HCT116 (cell line): ENCODE data around the gene RNASET2. TPM values are rescaled to one million over a fixed set of nuclear protein-coding genes. Genes with fewer than 3 reads are reported as not detected.

ENCODE experiments used
- ATAC-seq: fragments of 200-7000 bp; cut with Tn5 transposase; 2 replicates; pipeline ENCODE4 v1.9.1; 2020; ENCODE audit warnings: mild to moderate bottlenecking, moderate library complexity
- BruUV-seq: library from RNA; stranded (reverse); fragments of 400-500 nt; replicated peaks from 2 replicates; lab custom pipeline; 2021; lab: Mats Ljungman, UMichigan
- CTCF ChIA-PET: fragments of 300-600 bp; sonication (Branson Sonifier 250); formaldehyde crosslinking; loops from one replicate; lab custom pipeline; 2021; ENCODE audit warnings: antibody characterized with exemption; lab: Charles Lee
- POLR2A ChIA-PET: fragments of 300-600, 350-600 bp; sonication (Branson Sonifier 250); formaldehyde crosslinking; loops from one replicate; lab custom pipeline; 2021; ENCODE audit warnings: antibody characterized with exemption; lab: Charles Lee
- RAD21 ChIA-PET, 2 experiments: fragments of 300-600 bp; sonication (Branson Sonifier 250); formaldehyde crosslinking; loops; one replicate each; lab custom pipeline; 2023; ENCODE audit warnings: low total read pairs in 2 of 2; ENCODE audit not compliant: uncharacterized antibody in 2 of 2, unreplicated experiment in 2 of 2, low non-redundant PET in 1 of 2; lab: Charles Lee
- DNase-seq: peaks from one replicate; pipeline ENCODE4 v3.0.0-alpha.2; 2010; ENCODE audit warnings: low read depth, low spot score
- H2AFZ ChIP-seq: fragments of 200-600 bp; shearing (Covaris generic), sonication (generic); 2 replicates; pipeline ENCODE4 v1.6.1; 2017; ENCODE audit warnings: low read depth, mixed run types, mixed read lengths, antibody characterized with exemption, low read length; ENCODE audit not compliant: poor library complexity, severe bottlenecking
- H3K27ac ChIP-seq: 2 replicates; pipeline ENCODE4 v1.5.1; 2012; ENCODE audit warnings: low read depth, low read length
- H3K27me3 ChIP-seq: fragments of 200-600 bp; sonication (generic); 2 replicates; pipeline ENCODE4 v1.6.1; 2016; ENCODE audit warnings: mixed run types, low read length, mixed read lengths; ENCODE audit not compliant: insufficient read depth
- H3K36me3 ChIP-seq, 2 experiments: fragments of 200-500 bp in 1 of 2; fragments of 200-600 bp in 1 of 2; sonication (Bioruptor generic) in 1 of 2; sonication (generic) in 1 of 2; 2 replicates each; pipeline versions ENCODE4 v1.5.1 to v1.6.1; 2014 to 2016; ENCODE audit warnings: low read length in 2 of 2, inconsistent platforms in 1 of 2, mixed read lengths in 1 of 2, mixed run types in 1 of 2; ENCODE audit not compliant: insufficient read depth in 2 of 2, control insufficient read depth in 1 of 2
- H3K4me1 ChIP-seq, 2 experiments: fragments of 200-600 bp in 1 of 2; sonication (generic) in 1 of 2; 2 replicates each; pipeline versions ENCODE4 v1.5.1 to v1.6.1; 2012 to 2017; ENCODE audit warnings: low read length in 2 of 2, inconsistent platforms in 1 of 2, mild to moderate bottlenecking in 1 of 2, mixed read lengths in 1 of 2, mixed run types in 1 of 2, moderate library complexity in 1 of 2; ENCODE audit not compliant: insufficient read depth in 2 of 2, control insufficient read depth in 1 of 2
- H3K4me2 ChIP-seq: fragments of 200-600 bp; sonication (generic); 2 replicates; pipeline ENCODE4 v1.6.1; 2017; ENCODE audit warnings: mixed run types, low read length, mixed read lengths
- H3K4me3 ChIP-seq, 2 experiments: fragments of 200-600 bp in 1 of 2; sonication (generic) in 1 of 2; replicated peaks in 1 of 2; 2 replicates each; pipeline ENCODE4 v1.5.1; 2011 to 2016; ENCODE audit warnings: low read length in 2 of 2, control low read depth in 1 of 2, low read depth in 1 of 2, mild to moderate bottlenecking in 1 of 2, mixed read lengths in 1 of 2, mixed run types in 1 of 2
- H3K79me2 ChIP-seq: fragments of 200-600 bp; sonication (generic); 2 replicates; pipeline ENCODE4 v1.6.1; 2017; ENCODE audit warnings: mild to moderate bottlenecking, mixed run types, low read length, moderate library complexity, mixed read lengths; ENCODE audit not compliant: insufficient read depth
- H3K9ac ChIP-seq: fragments of 200-600 bp; sonication (generic); 2 replicates; pipeline ENCODE4 v1.6.1; 2016; ENCODE audit warnings: low read length, mixed read lengths
- H3K9me2 ChIP-seq: fragments of 200-600 bp; sonication (generic), shearing (Covaris generic); 2 replicates; pipeline ENCODE4 v1.6.1; 2017; ENCODE audit warnings: mixed run types, mild to moderate bottlenecking, moderate library complexity; ENCODE audit not compliant: insufficient read depth
- H3K9me3 ChIP-seq, 2 experiments: fragments of 200-500 bp in 1 of 2; fragments of 200-600 bp in 1 of 2; sonication (Bioruptor generic) in 1 of 2; sonication (generic) in 1 of 2; 2 replicates each; pipeline ENCODE4 v1.6.1; 2014 to 2017; ENCODE audit warnings: low read length in 2 of 2, mixed read lengths in 2 of 2, inconsistent platforms in 1 of 2, low read depth in 1 of 2, mild to moderate bottlenecking in 1 of 2, mixed run types in 1 of 2, moderate library complexity in 1 of 2; ENCODE audit not compliant: control insufficient read depth in 1 of 2, insufficient read depth in 1 of 2
- H4K20me1 ChIP-seq: fragments of 200-600 bp; sonication (generic), shearing (Covaris generic); 2 replicates; pipeline ENCODE4 v1.6.1; 2017; ENCODE audit warnings: mixed run types, mild to moderate bottlenecking, moderate library complexity; ENCODE audit not compliant: insufficient read depth
- CBX3 ChIP-seq: IDR thresholded peaks from 2 replicates; pipeline ENCODE4 v1.6.1; 2012; ENCODE audit warnings: low read depth
- EGR1 ChIP-seq: IDR thresholded peaks from 2 replicates; pipeline ENCODE4 v1.6.1; 2012; ENCODE audit warnings: low read depth
- ELF1 ChIP-seq: IDR thresholded peaks from 2 replicates; pipeline ENCODE4 v1.6.1; 2012; ENCODE audit warnings: low read depth, borderline replicate concordance
- FOSL1 ChIP-seq: IDR thresholded peaks from 2 replicates; pipeline ENCODE4 v1.6.1; 2012; ENCODE audit warnings: low read depth
- POLR2A ChIP-seq: IDR thresholded peaks from 2 replicates; pipeline ENCODE4 v1.7.0; 2011; ENCODE audit warnings: borderline replicate concordance; ENCODE audit not compliant: insufficient read depth, insufficient read length; ENCODE audit errors: extremely low read depth
- YY1 ChIP-seq: IDR thresholded peaks from 2 replicates; pipeline ENCODE4 v1.6.1; 2011; ENCODE audit warnings: low read length, low read depth, moderate library complexity, mild to moderate bottlenecking; ENCODE audit not compliant: insufficient replicate concordance; ENCODE audit errors: extremely low read depth
- ZNF274 ChIP-seq: fragments of 200-500 bp; sonication (Bioruptor generic); IDR thresholded peaks from 2 replicates; pipeline ENCODE4 v1.6.1; 2014; ENCODE audit warnings: mild to moderate bottlenecking, low read depth, low read length, inconsistent platforms
- intact Hi-C: fragments of 100-400 bp; cut with micrococcal nuclease; formaldehyde crosslinking; loops from 2 replicates; pipeline ENCODE4 v1.10.0; 2022
- total RNA-seq: library from RNA; stranded (reverse); gene quantifications from one replicate; pipeline ENCODE4 v1.2.1, GENCODE V29; 2021; ENCODE audit not compliant: unreplicated experiment
- TF ChIP-seq, protein P1 (sequence below): IDR thresholded peaks from 2 replicates; pipeline ENCODE4 v1.6.1; 2012; ENCODE audit warnings: low read depth
- TF ChIP-seq, protein P2 (sequence below): IDR thresholded peaks from 2 replicates; pipeline ENCODE4 v1.6.1; 2012

The RNASET2 gene
- total RNA-seq, 1 experiment from 2014 or later = 32.8 TPM

DNA sequence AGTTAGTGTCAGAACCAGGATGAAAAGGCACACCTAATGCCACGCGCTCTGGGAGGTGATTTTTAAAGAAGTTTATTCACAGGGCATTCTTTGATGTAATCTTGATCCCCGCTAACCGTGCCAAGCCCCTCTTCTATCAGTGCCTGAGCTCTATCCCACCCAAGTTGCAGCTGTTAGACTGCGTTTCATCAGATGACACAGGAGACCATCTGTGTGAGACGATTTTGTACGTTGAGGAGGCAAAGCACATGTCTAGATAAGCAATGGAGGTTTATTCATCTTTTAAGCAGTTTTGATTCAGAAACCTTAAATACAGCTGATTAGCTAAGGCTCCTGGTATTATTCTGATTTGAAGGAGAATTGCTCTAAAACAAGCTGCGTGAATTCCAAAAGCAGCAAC, 18.6 kb downstream of the RNASET2 start (continued):
- TF ChIP-seq, protein P1, sequence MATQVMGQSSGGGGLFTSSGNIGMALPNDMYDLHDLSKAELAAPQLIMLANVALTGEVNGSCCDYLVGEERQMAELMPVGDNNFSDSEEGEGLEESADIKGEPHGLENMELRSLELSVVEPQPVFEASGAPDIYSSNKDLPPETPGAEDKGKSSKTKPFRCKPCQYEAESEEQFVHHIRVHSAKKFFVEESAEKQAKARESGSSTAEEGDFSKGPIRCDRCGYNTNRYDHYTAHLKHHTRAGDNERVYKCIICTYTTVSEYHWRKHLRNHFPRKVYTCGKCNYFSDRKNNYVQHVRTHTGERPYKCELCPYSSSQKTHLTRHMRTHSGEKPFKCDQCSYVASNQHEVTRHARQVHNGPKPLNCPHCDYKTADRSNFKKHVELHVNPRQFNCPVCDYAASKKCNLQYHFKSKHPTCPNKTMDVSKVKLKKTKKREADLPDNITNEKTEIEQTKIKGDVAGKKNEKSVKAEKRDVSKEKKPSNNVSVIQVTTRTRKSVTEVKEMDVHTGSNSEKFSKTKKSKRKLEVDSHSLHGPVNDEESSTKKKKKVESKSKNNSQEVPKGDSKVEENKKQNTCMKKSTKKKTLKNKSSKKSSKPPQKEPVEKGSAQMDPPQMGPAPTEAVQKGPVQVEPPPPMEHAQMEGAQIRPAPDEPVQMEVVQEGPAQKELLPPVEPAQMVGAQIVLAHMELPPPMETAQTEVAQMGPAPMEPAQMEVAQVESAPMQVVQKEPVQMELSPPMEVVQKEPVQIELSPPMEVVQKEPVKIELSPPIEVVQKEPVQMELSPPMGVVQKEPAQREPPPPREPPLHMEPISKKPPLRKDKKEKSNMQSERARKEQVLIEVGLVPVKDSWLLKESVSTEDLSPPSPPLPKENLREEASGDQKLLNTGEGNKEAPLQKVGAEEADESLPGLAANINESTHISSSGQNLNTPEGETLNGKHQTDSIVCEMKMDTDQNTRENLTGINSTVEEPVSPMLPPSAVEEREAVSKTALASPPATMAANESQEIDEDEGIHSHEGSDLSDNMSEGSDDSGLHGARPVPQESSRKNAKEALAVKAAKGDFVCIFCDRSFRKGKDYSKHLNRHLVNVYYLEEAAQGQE = no peak
- no peak for TF ChIP-seq FOSL1
- TF ChIP-seq, all 23 proteins: peak for 0

DNA sequence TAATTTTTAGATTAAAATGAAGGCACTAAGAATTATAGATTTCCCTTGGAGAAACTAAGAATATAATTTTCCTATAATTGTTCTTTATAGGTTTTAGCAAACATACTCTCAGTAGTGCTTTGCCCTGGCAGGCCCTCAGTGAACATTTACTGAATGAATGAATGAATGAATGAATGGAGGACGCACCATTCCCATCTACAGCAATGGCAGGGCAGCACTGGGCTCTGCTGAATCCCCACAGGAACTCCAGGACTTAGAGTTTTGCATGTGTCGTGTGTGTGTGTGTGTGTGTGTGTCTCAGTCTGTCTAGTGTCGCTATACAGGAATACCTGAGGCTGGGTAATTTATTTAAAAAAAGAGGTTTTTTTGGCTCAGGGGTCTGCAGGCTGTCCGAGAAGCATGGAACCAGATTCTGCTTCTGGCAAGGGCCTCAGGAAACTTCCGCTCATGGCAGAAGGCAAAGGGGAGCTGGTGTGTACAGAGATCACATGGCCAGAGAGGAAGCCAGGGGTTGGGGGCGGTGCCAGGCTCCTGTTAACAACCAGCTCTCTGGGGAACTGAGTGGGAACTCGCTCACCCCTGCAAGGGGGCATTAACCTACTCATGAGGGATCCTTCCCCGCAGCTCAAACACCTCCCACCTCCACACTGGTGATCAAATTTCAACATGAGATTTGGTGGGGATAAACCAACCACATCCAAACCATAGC, 20.1 kb downstream of the RNASET2 start:
- no peak for ATAC-seq
- RAD21 ChIA-PET = no interaction called here
- Histone ChIP-seq H3K79me2 (no peaks in the 10 kb centered on the region), H4K20me1 (no peaks in the 10 kb centered on the region), H2AFZ (no peak overlapping the region), H3K9ac (no peak overlapping the region), H3K27ac (no peak overlapping the region), H3K36me3 (no peaks in the 10 kb centered on the region), H3K4me3 (no peak overlapping the region), H3K4me1 (peaks cover 7 to 14% of the 10 kb centered on the region in 2 experiments), H3K27me3 (no peaks in the 10 kb centered on the region), H3K9me3 (no peaks in the 10 kb centered on the region), H3K4me2 (no peak overlapping the region), H3K9me2 (no peaks in the 10 kb centered on the region)
- no peak for DNase-seq
- TF ChIP-seq ZNF274 (no peak), ELF1 (no peak), POLR2A (no peak), YY1 (no peak), EGR1 (no peak), CBX3 (no peak)
- TF ChIP-seq, protein P1 = no peak
- TF ChIP-seq, protein P2, sequence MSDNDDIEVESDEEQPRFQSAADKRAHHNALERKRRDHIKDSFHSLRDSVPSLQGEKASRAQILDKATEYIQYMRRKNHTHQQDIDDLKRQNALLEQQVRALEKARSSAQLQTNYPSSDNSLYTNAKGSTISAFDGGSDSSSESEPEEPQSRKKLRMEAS = no peak
- intact Hi-C loops = no loop called here
- CTCF ChIA-PET = no interaction called here
- POLR2A ChIA-PET = no interaction called here
- no TSS peak for BruUV-seq
